Measurements from ENCODE around the gene DYNLT1.

The DYNLT1 gene

DNA sequence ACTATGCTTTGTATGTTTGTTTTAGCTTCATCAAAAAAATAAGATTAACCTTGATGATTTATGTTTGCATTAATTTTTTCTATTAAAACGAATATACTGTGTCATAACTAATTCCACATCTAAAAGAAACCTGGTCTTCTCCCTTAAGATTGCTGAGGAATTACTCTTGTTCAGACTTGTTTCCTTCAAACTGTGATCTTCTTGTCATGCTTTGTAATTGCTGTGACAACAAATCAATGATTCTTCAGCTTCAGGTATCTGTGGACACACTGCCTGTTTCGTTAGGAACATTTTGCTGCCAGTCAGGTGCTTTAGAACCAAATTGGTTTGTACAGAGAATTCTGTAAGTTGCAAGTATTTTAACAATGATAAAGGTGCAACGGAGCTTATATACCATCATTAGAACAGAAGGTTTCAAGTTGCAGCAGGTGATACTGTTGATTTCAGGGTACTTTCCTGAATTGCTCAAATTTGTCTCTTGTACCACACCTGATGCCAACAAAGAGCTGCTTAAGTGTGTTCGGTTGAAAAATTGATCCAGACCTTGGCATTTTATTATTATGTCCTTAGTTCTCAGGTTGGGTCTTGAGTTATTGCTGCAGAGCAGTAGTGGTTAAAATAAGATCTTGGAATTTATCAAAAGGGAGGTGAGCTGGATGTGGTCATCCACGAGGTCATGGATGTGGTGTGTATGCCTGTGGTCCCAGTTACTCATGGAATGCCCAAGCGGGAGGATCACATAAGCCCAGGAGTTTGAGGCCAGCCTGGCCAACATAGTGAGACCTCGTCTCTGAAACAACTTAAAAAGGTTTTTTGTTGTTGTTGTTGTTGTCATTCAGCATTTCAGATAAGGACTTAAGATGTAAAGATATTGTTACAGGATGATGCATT lies 24.8 kb upstream of the DYNLT1 start:
- Histone ChIP-seq H3K27me3 (ENCODE audit: insufficient read depth, poor library complexity, severe bottlenecking) (no peaks in the 10 kb centered on the region), H3K36me3 (ENCODE audit: low read depth) (no peaks in the 10 kb centered on the region), H3K27ac (ENCODE audit: poor library complexity, severe bottlenecking) (no peak overlapping the region), H3K4me3 (ENCODE audit: severe bottlenecking) (no peak overlapping the region), H3K9me3 (ENCODE audit: severe bottlenecking) (no peaks in the 10 kb centered on the region), H3K4me1 (ENCODE audit: insufficient read depth, poor library complexity, severe bottlenecking) (peaks cover 11% of the 10 kb centered on the region)
- ATAC-seq (ENCODE audit: low read depth), result peak; percentile 35; the same call in 2 of the 3 replicates
- TF ChIP-seq CTCF (IDR thresholded peaks at IDR 0.05; ENCODE audit: poor library complexity, severe bottlenecking), result no peak
- no peak for DNase-seq (ENCODE audit: low spot score)

DNA sequence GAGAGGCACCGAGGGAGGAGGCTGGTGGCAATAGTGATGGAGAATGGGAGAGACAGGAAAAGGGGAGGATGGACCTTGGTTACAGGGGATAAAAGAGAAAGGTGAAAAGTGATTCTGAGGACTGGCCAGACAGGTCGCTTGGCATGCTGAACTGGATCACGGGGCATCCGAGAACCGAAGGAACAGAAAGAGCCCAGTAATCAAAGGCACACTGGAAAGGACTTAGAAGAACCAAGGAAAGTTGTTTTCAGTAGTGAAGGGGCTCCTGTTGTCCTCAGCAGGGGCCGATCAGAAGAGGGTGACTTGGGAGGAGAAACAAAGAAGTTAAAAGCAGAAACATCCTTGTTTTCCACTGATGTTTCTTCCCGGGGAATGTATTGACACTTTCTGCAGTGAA lies 24.2 kb upstream of the DYNLT1 start:
- TF ChIP-seq CTCF (IDR thresholded peaks at IDR 0.05; ENCODE audit: poor library complexity, severe bottlenecking), result no peak
- peaks cover 11% of the 10 kb centered on the region for H3K4me1 ChIP-seq (ENCODE audit: insufficient read depth, poor library complexity, severe bottlenecking)

GRCh38 chr6:158667360-158667981 lies 22.9 kb upstream of the DYNLT1 start:
- Histone ChIP-seq H3K27ac (ENCODE audit: poor library complexity, severe bottlenecking) (no peak overlapping the region), H3K27me3 (ENCODE audit: insufficient read depth, poor library complexity, severe bottlenecking) (no peaks in the 10 kb centered on the region), H3K9me3 (ENCODE audit: severe bottlenecking) (no peaks in the 10 kb centered on the region), H3K4me1 (ENCODE audit: insufficient read depth, poor library complexity, severe bottlenecking) (peaks cover 11% of the 10 kb centered on the region), H3K36me3 (ENCODE audit: low read depth) (no peaks in the 10 kb centered on the region), H3K4me3 (ENCODE audit: severe bottlenecking) (no peak overlapping the region)
- TF ChIP-seq CTCF (IDR thresholded peaks at IDR 0.05; ENCODE audit: poor library complexity, severe bottlenecking), result no peak
- ATAC-seq (ENCODE audit: low read depth) (no peak), DNase-seq (ENCODE audit: low spot score) (no peak)

More for the DNA sequence above, 24.2 kb upstream of the DYNLT1 start:
- H3K27me3 ChIP-seq (ENCODE audit: insufficient read depth, poor library complexity, severe bottlenecking), result no peaks in the 10 kb centered on the region
- H3K36me3 ChIP-seq (ENCODE audit: low read depth), result no peaks in the 10 kb centered on the region
- no peak overlapping the region for H3K27ac ChIP-seq (ENCODE audit: poor library complexity, severe bottlenecking)
- no peak overlapping the region for H3K4me3 ChIP-seq (ENCODE audit: severe bottlenecking)
- DNase-seq (ENCODE audit: low spot score), result no peak
- H3K9me3 ChIP-seq (ENCODE audit: severe bottlenecking), result no peaks in the 10 kb centered on the region
- ATAC-seq (ENCODE audit: low read depth), result no peak

DNA sequence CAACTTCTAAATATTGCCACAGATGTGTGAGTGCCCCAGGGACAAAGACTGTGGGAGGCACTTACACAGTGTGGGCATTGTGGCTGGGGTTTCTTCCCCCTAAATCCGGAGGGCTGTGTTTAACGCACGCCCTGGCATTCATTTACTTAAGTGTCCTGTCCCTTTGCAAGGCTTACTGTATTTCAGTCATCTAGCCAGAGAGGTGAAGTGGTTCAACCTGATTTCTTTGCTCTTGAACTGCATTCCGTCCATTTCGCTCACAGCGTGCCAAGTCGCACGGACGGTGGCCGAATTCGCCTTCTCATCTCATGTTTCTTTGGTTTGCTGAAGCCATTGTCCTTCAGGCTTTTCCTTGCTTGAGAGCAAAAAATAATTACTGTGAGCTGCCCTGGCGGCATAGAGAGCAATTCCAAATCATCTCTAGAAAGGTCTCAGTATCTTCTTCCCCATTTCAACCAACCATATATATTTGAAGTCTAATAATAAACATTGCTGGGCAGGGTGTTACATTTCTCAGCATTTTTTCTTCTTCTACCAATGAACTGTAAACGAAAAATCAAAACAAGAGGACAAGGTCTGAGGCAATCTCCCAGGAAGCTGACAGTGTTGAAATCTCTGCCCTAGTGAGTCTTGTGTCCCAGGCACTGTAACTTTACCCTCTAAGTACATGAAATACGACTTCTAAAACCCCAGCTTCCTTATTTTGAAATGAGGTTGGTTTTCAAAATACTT lies 22.3 kb upstream of the DYNLT1 start:
- Histone ChIP-seq H3K36me3 (ENCODE audit: low read depth) (no peaks in the 10 kb centered on the region), H3K27ac (ENCODE audit: poor library complexity, severe bottlenecking) (no peak overlapping the region)
- no peak for DNase-seq (ENCODE audit: low spot score)

More for the DNA sequence above, 22.3 kb upstream of the DYNLT1 start:
- Histone ChIP-seq H3K27me3 (ENCODE audit: insufficient read depth, poor library complexity, severe bottlenecking) (no peaks in the 10 kb centered on the region), H3K9me3 (ENCODE audit: severe bottlenecking) (no peaks in the 10 kb centered on the region), H3K4me3 (ENCODE audit: severe bottlenecking) (no peak overlapping the region), H3K4me1 (ENCODE audit: insufficient read depth, poor library complexity, severe bottlenecking) (peaks cover 11% of the 10 kb centered on the region)
- ATAC-seq (ENCODE audit: low read depth), result peak; percentile 31; the same call in 2 of the 3 replicates
- no peak for TF ChIP-seq CTCF (IDR thresholded peaks at IDR 0.05; ENCODE audit: poor library complexity, severe bottlenecking)

Measured in RWPE2 (cell line).